ENCODE measurements around the gene RBM18.

Gene RBM18

GRCh38 chr9:122258886-122259415 lies 5.7 kb downstream of the RBM18 start:
- DNase-seq (ENCODE audit: low spot score): no peak

GRCh38 chr9:122256206-122256605 lies 8.4 kb downstream of the RBM18 start:
- no peak for DNase-seq (ENCODE audit: low spot score)

- no peak for DNase-seq (ENCODE audit: low spot score)
Measured at GRCh38 chr9:122254761-122255160, 9.9 kb downstream of the RBM18 start.

GRCh38 chr9:122252796-122253195 lies 11.8 kb downstream of the RBM18 start:
- no peak for DNase-seq (ENCODE audit: low spot score)

GRCh38 chr9:122251351-122251750 lies 13.3 kb downstream of the RBM18 start:
- DNase-seq (ENCODE audit: low spot score): no peak

GRCh38 chr9:122248448-122248865 lies 16.2 kb downstream of the RBM18 start:
- no peak for DNase-seq (ENCODE audit: low spot score)

GRCh38 chr9:122246666-122247065 lies 18.0 kb downstream of the RBM18 start:
- DNase-seq (ENCODE audit: low spot score): no peak

- no peak for DNase-seq (ENCODE audit: low spot score)
Measured at GRCh38 chr9:122244349-122244748, 20.3 kb downstream of the RBM18 start.

GRCh38 chr9:122239722-122240121 lies 24.9 kb downstream of the RBM18 start:
- no peak for DNase-seq (ENCODE audit: low spot score)

- no peak for DNase-seq (ENCODE audit: low spot score)
Measured at GRCh38 chr9:122236681-122237080, 28.0 kb downstream of the RBM18 start.

- no peak for DNase-seq (ENCODE audit: low spot score)
Measured at GRCh38 chr9:122234022-122234748, 30.5 kb downstream of the RBM18 start.

GRCh38 chr9:122232796-122233306 lies 31.8 kb downstream of the RBM18 start:
- DNase-seq (ENCODE audit: low spot score): no peak

GRCh38 chr9:122229485-122229837 lies 35.2 kb downstream of the RBM18 start:
- DNase-seq (ENCODE audit: low spot score): no peak

- no peak for DNase-seq (ENCODE audit: low spot score)
Measured at GRCh38 chr9:122228568-122229484, 35.8 kb downstream of the RBM18 start, which contains the start of gene LHX6. LHX6 (minus strand) TSS chr9:122228957; CDS start chr9:122228740, 217 bp downstream.

- no peak for DNase-seq (ENCODE audit: low spot score)
Measured at GRCh38 chr9:122228191-122228567, 36.5 kb downstream of the RBM18 start.

- no peak for DNase-seq (ENCODE audit: low spot score)
Measured at GRCh38 chr9:122227575-122227900, 37.1 kb downstream of the RBM18 start.

GRCh38 chr9:122226758-122227574 lies 37.7 kb downstream of the RBM18 start:
- DNase-seq (ENCODE audit: low spot score): no peak

- no peak for DNase-seq (ENCODE audit: low spot score)
Measured at GRCh38 chr9:122226142-122226757, 38.4 kb downstream of the RBM18 start.

- no peak for DNase-seq (ENCODE audit: low spot score)
Measured at GRCh38 chr9:122225312-122226141, 39.1 kb downstream of the RBM18 start.

GRCh38 chr9:122223435-122223834 lies 41.2 kb downstream of the RBM18 start:
- DNase-seq (ENCODE audit: low spot score): no peak

- DNase-seq (ENCODE audit: low spot score): no peak
Measured at GRCh38 chr9:122222791-122223190, 41.8 kb downstream of the RBM18 start.
